Measurements from ENCODE around the gene SMIM32.
A peak's percentile ranks its signal among the peaks of the same experiment; 100 is the strongest.

The SMIM32 gene

DNA sequence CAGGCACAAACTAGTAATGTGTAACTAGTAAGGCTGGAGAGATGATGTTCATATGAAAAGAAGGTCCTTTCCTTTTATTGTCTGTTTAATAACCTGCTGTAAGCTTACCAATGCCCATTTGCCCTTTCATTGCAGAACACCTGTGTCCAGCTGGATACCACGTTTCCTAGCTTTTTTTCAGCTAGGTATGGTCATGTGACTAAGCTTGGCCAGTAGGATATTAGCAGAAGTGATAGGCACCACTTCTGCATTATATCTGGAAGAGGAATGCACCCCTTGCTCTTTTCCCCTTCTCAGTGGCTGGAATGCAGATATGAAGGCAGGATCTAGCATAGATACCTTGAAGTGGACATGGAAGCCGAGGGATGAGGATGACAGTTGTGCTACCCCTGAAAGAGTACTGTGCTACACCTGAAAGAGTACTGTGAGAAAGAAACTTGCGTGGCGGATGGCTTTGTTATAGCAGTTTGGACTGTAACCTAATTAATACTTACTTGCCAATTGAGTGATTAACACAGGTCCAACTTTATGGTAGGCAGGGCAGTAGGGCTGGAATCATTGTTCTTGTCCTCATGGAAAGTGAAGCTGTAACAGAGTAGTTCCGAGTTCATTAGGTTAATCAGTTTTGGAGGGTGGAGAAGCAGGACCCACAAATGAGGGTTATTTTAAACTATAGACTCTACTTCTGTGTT, 6.8 kb downstream of the SMIM32 start:
- TF ChIP-seq, protein P1, sequence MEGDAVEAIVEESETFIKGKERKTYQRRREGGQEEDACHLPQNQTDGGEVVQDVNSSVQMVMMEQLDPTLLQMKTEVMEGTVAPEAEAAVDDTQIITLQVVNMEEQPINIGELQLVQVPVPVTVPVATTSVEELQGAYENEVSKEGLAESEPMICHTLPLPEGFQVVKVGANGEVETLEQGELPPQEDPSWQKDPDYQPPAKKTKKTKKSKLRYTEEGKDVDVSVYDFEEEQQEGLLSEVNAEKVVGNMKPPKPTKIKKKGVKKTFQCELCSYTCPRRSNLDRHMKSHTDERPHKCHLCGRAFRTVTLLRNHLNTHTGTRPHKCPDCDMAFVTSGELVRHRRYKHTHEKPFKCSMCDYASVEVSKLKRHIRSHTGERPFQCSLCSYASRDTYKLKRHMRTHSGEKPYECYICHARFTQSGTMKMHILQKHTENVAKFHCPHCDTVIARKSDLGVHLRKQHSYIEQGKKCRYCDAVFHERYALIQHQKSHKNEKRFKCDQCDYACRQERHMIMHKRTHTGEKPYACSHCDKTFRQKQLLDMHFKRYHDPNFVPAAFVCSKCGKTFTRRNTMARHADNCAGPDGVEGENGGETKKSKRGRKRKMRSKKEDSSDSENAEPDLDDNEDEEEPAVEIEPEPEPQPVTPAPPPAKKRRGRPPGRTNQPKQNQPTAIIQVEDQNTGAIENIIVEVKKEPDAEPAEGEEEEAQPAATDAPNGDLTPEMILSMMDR (IDR thresholded peaks at IDR 0.05), result no peak
- TF ChIP-seq ZFX (IDR thresholded peaks at IDR 0.05; ENCODE audit: borderline replicate concordance), result no peak
- H3K27ac ChIP-seq, result no peak overlapping the region

DNA sequence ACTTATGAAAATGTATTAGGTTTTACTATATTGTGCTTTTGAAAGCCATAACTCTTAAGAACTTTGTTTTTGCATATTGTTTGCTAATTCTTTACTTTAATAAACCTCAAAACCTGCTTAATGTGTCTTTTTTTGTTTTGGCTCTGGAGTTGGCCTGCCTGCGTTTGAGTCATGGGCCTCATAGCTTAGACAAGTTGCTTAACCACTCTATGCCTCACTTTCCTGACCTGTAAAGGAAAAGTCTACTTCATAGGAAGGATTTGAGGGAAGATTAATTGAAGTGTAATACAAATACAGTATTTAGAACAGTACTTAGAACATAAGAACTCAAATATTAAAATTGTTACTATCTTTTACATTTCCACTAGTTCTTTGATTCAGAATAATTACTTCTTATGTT, 10.3 kb downstream of the SMIM32 start:
- H3K27ac ChIP-seq, result no peak overlapping the region
- TF ChIP-seq, protein P1 (IDR thresholded peaks at IDR 0.05), result no peak
- no peak for TF ChIP-seq ZFX (IDR thresholded peaks at IDR 0.05; ENCODE audit: borderline replicate concordance)

DNA sequence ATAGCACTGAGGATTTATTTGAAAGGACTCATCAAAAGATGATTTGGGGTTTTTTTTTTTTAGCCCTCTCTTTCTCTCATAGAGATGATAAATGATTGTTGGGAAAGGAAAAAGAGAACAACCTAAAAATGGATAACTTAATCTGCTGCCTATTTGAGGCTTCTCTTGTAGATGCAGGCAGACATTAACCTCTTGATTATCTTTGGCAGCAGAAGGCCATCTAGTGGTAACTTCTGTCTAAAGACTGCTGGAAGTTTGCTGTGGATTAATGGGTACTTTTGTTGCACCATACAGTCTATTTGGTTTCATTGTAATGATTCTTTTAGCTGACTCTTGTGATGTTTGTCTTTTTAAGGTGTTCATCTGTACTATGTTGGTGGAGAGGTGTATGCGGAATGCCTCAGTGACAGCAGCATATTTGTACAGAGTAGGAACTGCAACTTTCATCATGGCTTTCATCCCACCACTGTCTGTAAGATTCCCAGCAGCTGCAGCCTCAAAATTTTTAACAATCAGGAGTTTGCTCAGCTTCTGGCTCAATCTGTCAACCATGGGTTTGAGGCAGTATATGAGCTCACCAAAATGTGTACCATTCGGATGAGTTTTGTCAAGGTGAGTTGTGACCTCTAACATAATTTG, 18.8 kb downstream of the SMIM32 start:
- H3K27ac ChIP-seq, result no peak overlapping the region
- TF ChIP-seq ZFX (IDR thresholded peaks at IDR 0.05; ENCODE audit: borderline replicate concordance), result no peak
- TF ChIP-seq, protein P1 (IDR thresholded peaks at IDR 0.05), result peak; percentile 81

DNA sequence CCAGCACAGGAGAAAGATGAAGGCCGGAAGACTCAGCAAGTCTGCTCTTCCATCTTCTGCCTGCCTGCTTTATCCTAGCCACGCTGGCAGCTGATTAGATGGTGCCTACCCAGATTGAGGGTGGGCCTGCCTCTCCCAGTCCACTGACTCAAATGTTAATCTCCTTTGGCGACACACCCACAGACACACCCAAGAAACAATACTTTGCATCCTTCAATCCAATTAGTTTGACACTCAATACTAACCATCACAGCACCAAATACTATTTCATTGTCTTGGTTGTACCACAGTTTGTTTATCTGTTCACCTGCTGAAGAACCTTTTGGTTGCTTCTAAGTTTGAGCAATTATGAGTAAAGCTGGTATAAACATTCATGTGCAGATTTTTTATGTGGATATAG, 23.7 kb downstream of the SMIM32 start:
- H3K27ac ChIP-seq, result no peak overlapping the region
- no peak for TF ChIP-seq ZFX (IDR thresholded peaks at IDR 0.05; ENCODE audit: borderline replicate concordance)
- TF ChIP-seq, protein P1 (IDR thresholded peaks at IDR 0.05), result no peak

DNA sequence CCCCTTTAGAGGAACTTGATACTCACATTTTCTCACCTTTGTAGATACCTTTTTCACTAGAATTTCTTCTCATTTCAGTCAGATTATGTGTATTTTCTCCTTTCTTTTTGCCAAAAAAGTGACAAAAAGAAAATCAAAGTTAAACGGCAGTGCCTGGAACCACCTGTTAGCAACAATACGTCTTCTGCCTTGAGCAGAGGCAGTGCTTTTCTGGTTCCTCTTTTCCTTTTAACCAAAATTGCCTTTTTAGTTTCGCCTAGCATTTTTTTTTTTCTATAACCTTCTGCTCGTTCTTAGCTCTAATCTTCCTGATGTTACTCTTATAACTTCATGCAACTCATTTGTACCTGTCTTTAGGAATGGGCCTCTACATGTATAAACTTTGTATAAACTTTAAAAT, 26.1 kb downstream of the SMIM32 start:
- no peak overlapping the region for H3K27ac ChIP-seq
- TF ChIP-seq ZFX (IDR thresholded peaks at IDR 0.05; ENCODE audit: borderline replicate concordance), result no peak
- TF ChIP-seq, protein P1 (IDR thresholded peaks at IDR 0.05), result no peak

DNA sequence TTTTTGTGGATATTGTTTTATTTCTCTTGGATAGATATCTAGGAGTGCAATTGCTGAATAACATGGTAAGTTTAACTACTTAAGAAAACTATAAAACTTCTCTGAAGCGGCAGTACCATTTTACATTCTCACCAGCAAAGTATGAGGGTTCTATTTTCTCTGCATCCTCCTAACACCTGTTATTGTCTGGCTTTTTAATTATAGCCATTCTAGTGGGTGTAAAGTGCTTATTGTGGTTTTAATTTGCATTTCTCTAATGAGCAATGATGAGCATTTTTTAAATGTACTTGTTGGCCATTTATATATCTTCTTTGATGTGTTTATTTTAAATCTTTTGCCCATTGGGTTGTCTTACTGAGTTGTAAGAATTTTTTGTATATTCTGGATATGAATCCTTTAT, 28.7 kb downstream of the SMIM32 start:
- H3K27ac ChIP-seq, result no peak overlapping the region
- TF ChIP-seq, protein P1 (IDR thresholded peaks at IDR 0.05), result no peak

DNA sequence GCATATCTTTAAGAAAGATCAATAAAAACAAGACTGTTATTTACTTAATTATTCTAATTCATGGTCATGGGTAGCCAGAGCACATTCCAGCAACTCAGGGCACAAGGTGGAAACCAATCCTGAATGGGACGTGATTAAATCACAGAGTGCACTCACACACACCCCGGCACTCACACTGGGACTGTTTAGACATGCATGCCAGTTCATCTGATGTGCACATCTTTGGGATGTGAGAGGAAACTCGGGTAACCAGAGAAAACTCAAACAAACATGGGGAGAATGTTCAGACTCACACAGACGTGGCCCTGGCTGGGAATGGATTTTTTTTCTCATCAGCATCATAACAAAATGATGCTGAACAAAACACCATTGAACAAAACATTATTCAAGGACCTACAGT, 31.0 kb downstream of the SMIM32 start:
- H3K27ac ChIP-seq, result no peak overlapping the region
- no peak for TF ChIP-seq ZFX (IDR thresholded peaks at IDR 0.05; ENCODE audit: borderline replicate concordance)
- TF ChIP-seq, protein P1 (IDR thresholded peaks at IDR 0.05), result no peak

All from 22Rv1 (cell line).